Panc1 (cell line): ENCODE results near the gene CRTC1.

ENCODE experiments used
- POLR2AphosphoS5 ChIP-seq: IDR thresholded peaks from 2 replicates; pipeline ENCODE4 v1.6.1; 2012; ENCODE audit warnings: mild to moderate bottlenecking, low read depth, low read length, moderate library complexity
- SIN3A ChIP-seq: IDR thresholded peaks from 2 replicates; pipeline ENCODE4 v1.6.1; 2012; ENCODE audit warnings: low read depth, mild to moderate bottlenecking, low read length, moderate library complexity, borderline replicate concordance; ENCODE audit not compliant: insufficient read depth
- TF ChIP-seq, protein P1 (sequence below): fragments of 450-650 bp; IDR thresholded peaks from 2 replicates; pipeline ENCODE4 v1.5.1; 2017; ENCODE audit warnings: mild to moderate bottlenecking

DNA sequence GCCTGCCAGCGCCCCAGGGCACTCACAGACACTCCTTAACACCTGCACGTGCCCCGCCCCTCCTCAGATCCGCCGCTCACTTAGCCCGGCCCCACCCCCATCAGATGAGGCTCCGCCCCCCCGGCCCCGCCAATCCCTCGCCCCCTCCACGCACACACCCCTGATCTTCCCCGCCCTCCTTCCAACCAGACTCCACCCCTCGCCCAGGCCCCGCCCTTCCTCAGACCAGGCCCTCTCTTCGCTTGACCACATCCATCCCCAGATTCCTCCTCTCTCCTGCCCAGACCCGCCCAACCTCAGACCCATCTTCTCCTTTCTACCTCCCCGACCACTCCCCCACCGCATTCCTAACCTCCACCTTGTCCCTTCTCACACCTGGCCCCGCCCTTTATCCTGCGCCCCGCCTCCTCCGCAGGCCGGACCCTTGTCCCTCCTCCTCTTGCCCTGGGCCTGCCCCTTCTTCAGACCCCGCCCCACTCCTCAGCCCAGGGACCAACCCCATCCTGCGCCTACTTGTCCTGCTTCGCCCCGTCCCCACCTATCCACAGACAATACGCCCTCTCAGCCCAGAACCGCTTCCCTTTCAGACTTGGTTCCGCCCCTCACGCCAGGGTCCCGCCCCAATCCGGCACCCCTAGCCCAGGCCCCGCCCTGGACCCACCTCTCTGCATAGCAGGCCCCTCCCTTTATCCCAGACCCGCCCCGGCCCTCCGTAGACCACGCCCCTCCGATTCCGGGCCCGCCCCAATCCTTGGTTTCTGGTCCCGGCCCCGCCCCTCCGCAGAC, 47.1 kb upstream of the CRTC1 start:
- TF ChIP-seq, protein P1, sequence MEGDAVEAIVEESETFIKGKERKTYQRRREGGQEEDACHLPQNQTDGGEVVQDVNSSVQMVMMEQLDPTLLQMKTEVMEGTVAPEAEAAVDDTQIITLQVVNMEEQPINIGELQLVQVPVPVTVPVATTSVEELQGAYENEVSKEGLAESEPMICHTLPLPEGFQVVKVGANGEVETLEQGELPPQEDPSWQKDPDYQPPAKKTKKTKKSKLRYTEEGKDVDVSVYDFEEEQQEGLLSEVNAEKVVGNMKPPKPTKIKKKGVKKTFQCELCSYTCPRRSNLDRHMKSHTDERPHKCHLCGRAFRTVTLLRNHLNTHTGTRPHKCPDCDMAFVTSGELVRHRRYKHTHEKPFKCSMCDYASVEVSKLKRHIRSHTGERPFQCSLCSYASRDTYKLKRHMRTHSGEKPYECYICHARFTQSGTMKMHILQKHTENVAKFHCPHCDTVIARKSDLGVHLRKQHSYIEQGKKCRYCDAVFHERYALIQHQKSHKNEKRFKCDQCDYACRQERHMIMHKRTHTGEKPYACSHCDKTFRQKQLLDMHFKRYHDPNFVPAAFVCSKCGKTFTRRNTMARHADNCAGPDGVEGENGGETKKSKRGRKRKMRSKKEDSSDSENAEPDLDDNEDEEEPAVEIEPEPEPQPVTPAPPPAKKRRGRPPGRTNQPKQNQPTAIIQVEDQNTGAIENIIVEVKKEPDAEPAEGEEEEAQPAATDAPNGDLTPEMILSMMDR, result no peak
- no peak for TF ChIP-seq POLR2AphosphoS5
- TF ChIP-seq SIN3A, result no peak
